Daoy (cell line): Measurements from ENCODE around the gene SPOPL. TPM values are rescaled to one million over a fixed set of nuclear protein-coding genes. Genes with fewer than 3 reads are reported as not detected.
A peak's percentile ranks its signal among the peaks of the same experiment; 100 is the strongest.
"Not testable (repeated sequence)": the region's sequence is repeated elsewhere in the genome, so short reads cannot be mapped to it uniquely, and the experiment has no call there.

Experiments
- DNase-seq: peaks from one replicate; pipeline ENCODE4 v3.0.0-alpha.2; 2015; ENCODE audit warnings: low read depth
- total RNA-seq: library from RNA; depleted of rRNA; stranded (reverse); fragments of >200 nt; shearing (Covaris generic); gene quantifications from 2 replicates; pipeline ENCODE4 v1.2.3, GENCODE V29; 2014

SPOPL gene
- total RNA-seq, 1 experiment from 2014 or later = 11.5 TPM

DNA sequence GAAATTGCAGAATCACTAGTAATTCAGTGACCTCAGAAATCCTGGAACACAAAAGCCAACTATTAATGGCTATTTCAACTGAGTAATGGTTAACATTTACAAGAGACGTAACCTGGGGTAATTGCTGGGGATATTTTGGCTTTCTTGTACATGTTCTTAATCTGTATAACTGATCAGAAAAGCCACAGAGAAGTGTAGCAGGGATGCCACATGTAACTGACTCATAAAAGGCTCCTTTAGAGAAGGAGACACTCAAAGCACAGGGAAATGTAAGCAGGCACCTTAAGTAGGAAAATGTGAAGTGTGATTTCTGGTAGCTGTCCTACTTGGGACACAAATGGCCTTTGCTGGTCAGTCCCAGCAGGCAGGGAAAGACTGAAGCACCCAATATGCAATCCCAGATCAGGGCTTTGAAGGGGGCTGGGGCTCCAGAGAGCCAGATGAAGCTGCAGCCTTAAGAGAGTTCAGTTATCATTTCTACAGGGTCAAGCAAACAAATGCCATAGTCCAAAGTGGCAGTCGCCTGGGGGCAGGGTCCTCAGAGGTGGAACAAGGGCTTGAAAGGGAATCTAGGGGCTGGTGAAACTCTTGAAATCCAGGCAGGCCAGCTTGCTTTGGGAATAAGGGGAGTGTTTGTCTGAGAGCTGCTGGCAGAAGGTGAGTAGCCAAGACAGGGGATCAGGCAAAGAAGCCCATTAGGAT lies 7.2 kb upstream of the SPOPL start:
- DNase-seq = no peak

DNA sequence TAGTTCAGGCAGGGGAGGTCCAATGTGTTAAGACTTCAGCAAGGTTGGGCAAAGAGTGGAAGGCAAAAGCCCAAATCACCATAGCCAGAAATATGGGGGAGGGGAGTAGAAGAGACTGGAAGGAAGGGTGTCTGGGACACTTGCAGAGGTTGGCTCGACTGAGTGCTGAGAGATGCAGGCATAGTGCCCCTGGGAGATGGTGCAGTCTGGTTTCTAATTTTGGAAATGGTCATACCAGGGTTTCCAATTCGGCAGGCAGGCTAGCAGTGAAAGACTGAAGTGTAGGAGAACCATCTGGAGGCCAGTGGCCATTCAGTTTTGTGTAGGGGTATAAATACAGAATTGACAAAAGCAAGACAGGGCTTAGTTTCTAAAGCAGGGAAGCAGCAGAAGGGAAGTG lies 6.2 kb upstream of the SPOPL start:
- DNase-seq = no peak

DNA sequence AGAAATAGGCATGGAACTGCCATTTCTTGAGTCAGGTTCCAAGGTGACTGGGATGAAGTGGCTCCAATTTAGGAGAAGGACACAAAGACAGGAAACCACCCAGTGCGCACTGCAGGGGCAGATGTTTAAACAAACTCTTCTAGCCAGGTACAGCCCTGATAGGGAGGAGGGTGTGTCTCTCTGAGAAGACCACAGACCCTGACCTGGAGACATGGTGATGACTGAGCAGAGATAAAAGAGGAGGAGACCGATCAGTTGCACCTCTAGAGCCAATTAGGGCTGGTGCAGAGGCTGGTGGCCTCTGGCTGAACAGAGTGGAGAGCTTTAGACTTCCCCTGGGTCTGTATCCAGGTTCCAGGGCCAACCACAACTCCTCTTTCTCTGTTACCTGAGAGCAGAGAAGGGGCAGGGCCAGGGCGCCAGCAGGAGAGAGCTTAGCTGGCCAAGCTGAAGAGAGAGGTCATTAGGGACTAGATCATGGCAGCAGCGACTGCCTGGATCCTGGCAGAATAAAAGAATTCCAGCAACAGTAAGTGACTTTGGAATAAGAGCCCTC lies 5.4 kb upstream of the SPOPL start:
- no peak for DNase-seq

DNA sequence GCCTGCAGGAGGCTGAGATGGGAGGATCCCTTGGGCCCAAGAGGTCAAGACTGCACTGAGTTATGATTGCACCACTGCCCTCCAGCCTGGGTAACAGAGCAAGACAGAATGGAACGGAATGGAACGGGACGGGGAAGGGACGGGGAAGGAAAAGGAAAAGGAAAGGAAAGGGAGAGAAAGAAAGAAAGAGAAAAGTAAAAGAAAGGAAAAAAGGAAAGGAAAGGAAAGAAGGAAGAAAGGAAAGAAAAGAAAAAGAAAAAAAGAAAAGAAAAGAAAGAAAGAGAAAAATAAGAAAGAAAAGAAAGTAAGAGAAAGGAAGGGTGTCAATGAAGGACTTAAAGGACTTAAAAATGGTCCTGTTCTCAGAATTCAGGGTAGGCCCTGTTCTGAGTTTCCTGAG lies 4.3 kb upstream of the SPOPL start:
- no peak for DNase-seq

DNA sequence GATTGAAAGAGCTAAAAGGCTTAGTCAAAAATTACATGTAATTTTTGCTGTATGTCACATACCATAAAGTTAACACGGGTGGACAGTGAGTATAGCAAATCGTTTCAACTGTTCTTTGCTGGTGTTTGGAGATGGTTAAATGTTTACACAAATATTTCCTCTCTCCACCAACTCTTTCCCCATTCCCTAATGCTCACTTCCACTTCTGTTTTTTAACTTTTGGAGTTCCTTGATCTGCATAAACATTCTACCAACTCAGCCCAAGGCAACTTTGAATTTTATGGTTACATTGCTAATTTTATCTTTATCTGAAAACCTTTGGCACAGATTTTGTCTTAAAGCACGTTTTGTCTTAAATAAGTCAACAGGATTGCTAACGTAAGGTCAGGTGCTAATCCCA lies 1.9 kb upstream of the SPOPL start:
- no peak for DNase-seq

DNA sequence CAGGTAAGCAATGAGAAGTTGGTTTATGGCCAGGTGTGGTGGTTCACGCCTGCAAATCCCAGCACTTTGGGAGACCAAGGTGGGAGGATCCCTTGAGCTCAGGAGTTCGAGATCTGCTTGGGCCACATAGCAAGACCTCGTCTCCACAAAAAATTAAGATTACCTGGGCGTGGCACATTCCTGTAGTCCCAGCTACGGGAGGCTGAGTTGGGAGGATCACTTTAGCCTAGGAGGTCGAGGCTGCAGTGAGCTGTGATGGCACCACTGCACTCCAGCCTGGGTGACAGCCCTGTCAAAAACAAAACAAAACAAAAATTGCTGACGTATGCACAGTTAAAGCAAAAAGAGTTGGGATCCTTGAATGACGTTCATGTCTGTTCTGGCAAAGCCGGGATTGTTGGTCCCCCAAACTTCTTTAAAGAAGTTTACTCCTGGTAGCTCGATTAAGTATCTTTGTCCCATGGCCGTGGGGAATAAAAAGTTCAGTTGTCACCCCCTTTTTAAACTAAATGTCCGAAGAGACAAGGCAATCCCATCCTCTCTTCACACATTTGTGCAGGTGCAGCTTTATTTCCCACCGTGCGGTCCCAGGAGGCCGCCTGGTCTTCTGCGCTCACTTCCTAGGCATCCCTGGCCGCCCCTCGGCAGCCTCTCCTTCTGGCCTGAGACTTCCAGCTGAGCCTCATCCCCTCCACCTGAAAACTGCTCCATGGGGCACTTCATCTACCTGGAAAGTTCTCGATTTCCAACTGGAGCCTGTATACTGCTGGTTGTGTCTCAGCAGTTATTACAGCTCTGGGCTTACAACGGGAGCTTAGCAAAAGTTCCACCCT lies 762 bp upstream of the SPOPL start:
- DNase-seq = peak; percentile 25

DNA sequence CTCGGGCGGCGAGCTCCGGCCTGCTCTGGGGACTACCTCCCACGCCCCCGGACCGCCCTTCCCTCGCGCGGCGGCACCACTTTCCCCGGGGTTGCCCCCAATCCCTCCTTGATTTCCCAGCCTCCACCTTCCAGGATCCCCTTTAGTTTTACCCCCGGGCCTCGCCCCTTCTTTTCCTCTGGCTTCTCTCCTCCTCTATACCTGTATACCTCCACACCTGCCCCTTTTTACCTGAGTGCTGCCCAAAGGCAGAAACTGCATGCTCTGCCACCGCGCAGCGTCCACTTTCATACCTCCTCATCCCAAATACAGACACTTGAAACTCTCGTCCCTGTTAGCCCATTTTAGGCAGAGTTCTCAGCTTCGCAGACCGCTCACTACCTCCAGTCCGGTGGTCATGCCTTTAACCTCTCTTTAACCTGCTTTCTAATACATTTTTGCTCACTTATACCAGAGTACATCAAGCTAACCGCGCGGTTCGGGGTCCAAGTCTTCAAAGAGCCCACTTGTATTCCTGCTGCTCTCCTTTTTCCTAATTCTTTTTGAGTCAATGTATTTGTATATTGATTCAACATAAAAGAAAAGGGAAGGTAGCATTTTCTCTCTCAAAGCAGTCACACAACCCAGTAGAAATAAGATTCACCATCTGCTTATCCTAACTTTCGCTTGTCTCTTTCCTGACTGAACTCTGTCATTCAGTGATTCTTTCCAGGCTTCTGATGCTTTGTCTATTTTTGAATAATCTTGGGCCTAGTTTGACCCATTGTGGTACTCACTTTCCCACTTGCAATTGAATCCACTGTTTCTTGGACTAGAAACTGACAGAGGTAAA lies 901 bp downstream of the SPOPL start:
- peak; percentile 12 for DNase-seq

DNA sequence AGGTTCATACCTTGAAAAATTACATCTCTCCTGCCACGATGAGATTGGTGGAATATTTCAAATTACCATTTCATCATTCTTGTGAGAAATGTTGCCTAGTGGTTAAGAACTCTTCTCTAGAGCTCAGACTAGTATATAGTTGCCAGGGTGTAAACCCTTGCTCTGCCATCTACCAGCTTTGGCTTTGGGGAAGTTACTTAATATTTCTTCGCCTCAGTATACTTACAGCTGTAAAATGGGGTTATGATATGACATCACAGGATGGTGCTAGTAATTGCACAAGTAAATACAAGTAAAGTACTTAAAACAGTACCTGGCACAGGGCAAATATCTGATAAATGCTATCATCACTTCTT lies 1.5 kb downstream of the SPOPL start:
- DNase-seq = no peak

DNA sequence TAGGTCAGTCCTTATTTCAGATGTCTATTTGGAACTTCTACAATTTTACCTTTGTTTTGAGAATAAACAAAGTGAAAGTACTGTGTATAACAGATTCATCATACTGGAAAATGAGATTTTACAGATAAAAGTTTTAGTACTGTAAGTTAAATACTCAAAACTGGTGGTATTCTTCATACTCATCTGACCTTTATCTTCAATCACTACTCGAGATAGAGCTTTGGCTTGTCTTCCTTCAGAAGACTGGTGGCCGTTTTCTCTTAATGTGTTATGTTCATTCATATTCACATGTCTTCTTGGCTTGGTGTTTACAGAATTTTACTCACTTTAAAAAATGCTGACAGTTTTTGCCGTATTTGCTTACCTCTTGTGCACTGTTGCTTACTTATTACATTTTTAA lies 2.1 kb downstream of the SPOPL start:
- DNase-seq = no peak

DNA sequence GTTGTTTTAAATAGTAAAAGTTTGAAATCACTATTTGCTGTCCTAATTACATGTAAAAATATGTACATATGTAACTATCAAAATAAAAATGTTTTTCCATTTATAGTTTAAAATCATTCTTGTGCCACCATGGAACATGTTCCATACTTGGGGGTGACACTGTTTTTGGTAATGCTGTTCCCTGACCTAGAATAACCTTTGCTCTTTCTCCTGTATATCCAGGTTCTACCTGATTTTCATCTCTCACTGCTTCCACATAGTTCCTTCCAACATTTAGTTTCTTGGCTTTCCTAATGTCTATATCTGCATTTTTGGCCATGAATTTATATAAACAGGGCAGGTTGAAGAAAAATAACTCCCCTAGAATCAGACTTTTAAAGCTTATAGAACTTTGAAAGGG lies 2.5 kb downstream of the SPOPL start:
- no peak for DNase-seq

DNA sequence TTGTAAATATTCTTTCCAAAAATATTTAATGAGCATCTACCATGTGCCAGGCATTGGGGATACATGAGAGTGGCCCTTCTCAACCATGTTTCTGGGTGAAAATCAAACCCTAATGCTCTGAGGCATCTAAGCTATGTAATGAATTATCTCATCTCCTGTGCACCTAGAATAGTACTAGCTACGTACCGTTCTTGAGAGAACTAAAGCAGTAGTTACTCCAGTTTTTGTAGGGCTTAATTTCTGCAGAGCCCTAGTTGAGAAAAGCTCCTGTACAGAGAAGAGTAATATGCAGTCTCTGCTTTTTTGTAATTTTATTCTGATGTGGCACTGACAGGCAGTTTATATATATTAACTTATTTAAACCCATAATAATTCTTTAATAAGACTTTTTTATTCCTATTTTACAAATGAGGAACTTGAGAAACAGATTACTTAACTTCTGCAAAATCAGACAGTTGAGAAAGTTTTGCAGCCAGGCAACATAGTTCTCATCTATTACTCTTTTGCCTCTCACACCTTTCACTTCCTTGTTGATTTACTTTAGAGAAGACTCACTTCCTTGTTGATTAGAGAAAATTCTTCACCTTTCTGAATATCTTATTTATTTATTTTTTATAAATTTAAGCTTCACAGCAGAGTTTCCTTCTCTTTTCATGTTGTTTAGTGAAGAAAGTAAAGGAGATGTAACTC lies 3.1 kb downstream of the SPOPL start:
- DNase-seq = no peak

DNA sequence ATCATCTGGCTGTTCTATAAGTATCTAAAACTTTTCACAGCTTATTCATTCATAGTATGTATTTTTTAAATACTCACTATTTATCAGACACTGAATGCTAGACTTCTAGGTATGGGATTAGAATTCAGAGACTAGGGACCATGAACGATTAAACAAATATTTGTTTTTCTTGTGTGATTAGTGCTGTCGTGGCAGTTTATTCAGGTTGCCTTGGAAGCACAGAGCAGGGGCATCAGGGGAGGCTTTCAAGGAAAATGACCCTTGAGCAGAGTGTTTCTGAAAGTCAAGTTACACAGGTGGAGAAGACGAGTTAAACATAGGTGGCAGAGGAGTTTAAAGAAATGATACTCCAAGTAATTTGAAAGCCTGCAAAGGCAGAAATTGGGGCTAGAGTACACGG lies 5.7 kb downstream of the SPOPL start:
- DNase-seq = no peak

DNA sequence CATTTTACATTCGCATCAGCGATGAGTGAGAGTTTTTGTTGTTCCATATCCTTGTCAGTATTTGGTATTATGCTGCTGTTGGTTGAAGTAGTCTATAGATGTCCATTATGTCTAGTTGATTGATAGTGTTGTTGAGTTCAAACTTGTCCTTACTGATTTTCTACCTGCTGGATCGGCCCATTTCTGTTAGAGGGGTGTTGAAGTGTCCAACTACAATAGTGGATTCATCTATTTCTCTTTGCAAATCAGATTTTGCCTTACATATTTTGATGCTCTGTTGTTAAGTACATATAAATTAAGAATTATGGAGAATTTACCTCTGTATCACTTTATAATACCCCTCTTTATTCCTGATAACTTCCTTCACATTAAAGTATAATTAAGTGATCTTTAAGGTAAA lies 8.7 kb downstream of the SPOPL start:
- DNase-seq = no peak

DNA sequence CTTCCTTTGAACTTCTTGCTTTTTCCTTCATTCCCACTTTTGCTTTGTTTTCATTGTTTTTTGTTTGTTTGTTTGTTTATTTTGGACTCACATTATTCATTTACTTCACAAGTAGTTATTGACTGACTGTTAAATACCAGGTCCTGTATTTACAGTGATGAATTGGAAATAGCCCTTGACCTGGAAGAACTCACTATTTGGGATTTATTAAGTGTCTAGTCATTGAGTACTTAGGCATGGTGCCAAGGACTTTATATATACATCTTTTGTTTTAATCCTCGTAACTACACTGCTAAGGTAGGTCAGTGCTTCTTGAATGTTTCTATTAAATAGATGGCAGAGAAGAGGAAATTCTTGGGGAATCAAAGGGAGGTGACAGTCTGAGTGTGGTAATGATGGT lies 11.1 kb downstream of the SPOPL start:
- no peak for DNase-seq

DNA sequence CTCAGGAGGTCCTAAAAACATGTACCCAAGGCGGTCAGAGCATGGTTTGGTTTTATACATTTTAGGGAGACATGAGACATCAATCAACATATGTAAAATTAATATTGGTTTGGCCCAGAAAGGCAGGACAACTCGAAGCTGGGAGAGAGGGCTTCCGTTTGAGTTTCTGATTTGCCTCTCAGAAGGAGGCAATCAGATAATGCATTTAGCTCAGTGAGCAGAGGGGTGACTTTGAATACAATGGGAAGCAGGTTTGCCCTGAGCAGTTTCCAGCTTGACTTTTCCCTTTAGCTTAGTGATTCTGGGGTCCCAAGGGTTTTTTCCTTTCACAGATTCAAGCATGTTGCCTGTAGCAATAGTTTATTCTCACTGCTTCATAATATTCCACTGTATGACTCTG lies 12.6 kb downstream of the SPOPL start:
- no peak for DNase-seq

DNA sequence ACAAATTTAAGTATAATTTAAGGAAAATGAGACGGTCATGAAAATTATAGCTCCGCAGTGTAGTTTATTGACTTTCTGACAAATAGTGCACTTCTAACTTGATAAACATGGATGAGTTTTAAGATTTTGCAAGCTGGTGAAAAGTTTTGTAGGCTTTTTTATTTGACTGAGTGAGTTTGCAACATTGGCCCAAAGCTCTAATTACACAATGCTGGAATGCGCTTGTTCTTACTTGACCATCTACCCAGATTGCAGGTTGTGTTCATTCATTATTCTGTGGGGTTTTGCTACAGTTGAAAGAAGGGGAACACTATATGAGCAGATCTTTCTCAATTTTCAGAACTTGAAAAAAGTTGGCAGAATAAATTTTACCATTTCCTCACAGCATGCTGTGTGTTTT lies 13.5 kb downstream of the SPOPL start:
- DNase-seq = no peak

DNA sequence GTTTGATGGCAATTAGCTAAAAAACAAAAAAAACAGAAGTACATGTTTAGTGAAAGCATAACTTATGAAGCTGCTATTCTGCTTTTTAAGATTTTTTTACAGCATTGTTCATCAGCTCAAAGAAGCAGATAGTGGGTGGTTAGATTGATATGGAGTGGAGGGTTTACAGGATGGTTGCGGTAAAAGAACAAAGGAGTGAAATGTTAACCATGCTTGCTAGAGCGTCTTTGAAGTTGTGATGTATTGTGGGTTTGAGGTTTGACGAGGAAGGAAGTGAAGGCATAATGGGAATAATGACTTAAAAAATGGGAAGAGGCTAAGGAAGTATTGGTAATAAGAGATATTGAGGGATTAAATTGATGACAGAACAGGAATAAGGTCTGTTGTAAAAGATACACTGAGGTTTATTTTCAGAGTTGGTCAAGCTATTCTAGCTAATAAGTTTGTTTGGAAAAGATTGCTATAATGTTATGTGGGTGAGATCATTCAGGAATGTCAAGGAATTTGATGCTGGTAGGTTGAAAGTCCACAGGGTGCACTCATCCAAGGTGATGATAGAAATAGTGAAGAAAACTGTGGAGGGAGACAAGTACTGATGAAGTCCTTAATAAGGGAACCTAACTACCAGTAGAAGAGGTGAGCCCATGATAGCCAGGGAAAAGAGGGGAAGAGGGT lies 14.6 kb downstream of the SPOPL start:
- DNase-seq = no peak

DNA sequence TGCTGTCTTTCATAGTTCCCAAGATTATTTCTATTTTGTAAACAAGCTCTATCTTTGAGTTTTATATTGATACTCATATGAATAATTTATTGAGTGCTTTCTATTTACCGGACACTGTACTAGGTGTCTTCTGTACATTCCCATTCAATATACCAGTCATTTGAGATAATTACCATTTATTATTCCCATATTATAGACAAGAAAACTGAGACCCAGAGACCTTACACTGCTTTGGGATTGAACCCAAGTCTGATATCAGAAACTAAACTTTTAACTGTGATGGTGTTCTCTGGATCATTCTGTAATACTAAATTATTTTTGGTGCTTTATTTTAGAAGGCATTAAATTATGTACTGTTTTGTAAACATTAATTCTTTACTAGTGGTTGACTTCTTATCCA lies 17.3 kb downstream of the SPOPL start:
- DNase-seq = no peak

DNA sequence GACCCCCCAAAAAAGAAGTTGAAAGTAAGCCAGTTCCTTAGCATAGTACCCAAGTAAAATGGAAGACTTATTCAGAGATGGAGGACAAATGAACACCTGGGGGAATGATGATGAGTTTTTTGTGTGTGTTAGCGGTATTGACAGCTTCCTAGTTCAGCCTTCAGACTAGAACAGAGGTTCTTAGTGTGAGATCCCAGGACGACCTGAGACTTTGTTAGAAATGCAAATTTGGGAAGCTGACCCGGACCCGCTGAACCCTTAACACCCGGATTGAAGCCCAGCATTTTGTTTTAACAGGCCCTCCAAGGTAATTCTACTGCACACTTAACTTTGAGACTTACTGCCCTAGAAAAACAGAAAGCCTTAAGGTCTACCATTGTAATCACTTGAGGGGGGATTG lies 20.3 kb downstream of the SPOPL start:
- DNase-seq = no peak

DNA sequence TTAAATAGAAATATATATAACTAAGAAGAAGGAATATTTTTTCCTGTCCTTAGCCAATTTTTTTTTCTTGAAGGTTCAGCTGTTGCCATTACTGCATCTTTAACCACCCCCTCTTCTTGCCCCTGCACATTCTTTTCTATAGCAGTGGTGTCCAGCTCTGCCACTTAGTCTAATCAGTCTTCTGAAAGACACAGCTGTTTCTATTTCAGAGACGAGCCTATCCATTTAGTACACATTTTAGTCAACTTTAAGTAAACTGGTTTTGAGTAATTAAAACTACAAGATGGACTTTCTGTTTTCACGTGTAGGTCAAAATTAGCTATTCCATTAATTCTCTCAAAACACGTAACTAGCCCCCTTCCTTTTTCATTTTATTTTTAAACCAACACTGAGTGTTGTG lies 21.0 kb downstream of the SPOPL start:
- no peak for DNase-seq

DNA sequence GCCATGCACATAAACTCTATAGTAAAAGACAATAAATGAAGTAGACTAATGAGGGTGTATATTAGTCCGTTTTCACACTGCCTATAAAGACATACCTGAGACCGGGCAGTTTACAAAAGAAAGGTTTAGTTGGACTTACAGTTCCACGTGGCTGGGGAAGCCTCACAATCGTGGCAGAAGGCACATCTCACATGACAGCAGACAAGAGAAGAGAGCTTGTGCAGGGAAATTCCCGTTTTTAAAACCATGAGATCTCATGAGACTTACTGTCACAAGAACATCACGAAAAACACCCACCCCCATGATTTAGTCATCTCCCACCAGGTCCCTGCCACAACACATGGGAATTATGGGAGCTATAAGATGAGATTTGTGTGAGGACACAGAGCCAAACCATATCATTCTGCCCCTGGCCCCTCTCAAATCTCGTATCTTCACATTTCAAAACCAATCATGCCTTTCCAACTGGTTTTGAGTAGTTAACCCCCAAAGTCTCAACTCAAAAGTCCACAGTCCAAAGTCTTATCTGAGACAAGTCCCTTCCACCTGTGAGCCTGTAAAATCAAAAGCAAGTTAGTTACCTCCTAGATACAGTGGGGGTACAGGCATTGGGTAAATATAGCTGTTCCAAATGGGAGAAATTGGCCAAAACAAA lies 21.6 kb downstream of the SPOPL start:
- DNase-seq = not testable (repeated sequence)
